HG03460 (cell line): ENCODE measurements around the gene COBL.
"Not testable (repeated sequence)": the region's sequence is repeated elsewhere in the genome, so short reads cannot be mapped to it uniquely, and the experiment has no call there.

Source experiments
- ATAC-seq: cut with Tn5 transposase; IDR thresholded peaks from one replicate; pipeline ENCODE4 v1.9.1; 2021; ENCODE audit not compliant: unreplicated experiment

COBL gene

GRCh38 chr7:51213618-51214017 lies 103.0 kb downstream of the COBL start:
- ATAC-seq = no peak

GRCh38 chr7:51210766-51211165 lies 105.8 kb downstream of the COBL start:
- ATAC-seq = no peak

GRCh38 chr7:51209426-51209825 lies 107.2 kb downstream of the COBL start:
- ATAC-seq = no peak

- ATAC-seq = not testable (repeated sequence)
Measured at GRCh38 chr7:51208125-51208524, 108.5 kb downstream of the COBL start.

GRCh38 chr7:51198654-51199053 lies 118.0 kb downstream of the COBL start:
- no peak for ATAC-seq

GRCh38 chr7:51190969-51191368 lies 125.6 kb downstream of the COBL start:
- no peak for ATAC-seq

- no peak for ATAC-seq
Measured at GRCh38 chr7:51189777-51190176, 126.8 kb downstream of the COBL start.

GRCh38 chr7:51188987-51189386 lies 127.6 kb downstream of the COBL start:
- ATAC-seq = no peak

GRCh38 chr7:51187941-51188340 lies 128.7 kb downstream of the COBL start:
- ATAC-seq = no peak

GRCh38 chr7:51186531-51186930 lies 130.1 kb downstream of the COBL start:
- no peak for ATAC-seq

- ATAC-seq = no peak
Measured at GRCh38 chr7:51182636-51183166, 133.9 kb downstream of the COBL start.

GRCh38 chr7:51180092-51180491 lies 136.5 kb downstream of the COBL start:
- no peak for ATAC-seq

GRCh38 chr7:51175992-51176388 lies 140.6 kb downstream of the COBL start:
- ATAC-seq = no peak

- no peak for ATAC-seq
Measured at GRCh38 chr7:51175316-51175991, 141.2 kb downstream of the COBL start.

- no peak for ATAC-seq
Measured at GRCh38 chr7:51165337-51165736, 151.3 kb downstream of the COBL start.

- peak; percentile 94 for ATAC-seq
Measured at GRCh38 chr7:51162724-51163329, 153.8 kb downstream of the COBL start.

- ATAC-seq = no peak
Measured at GRCh38 chr7:51161937-51162336, 154.7 kb downstream of the COBL start.

- no peak for ATAC-seq
Measured at GRCh38 chr7:51160990-51161615, 155.5 kb downstream of the COBL start.

GRCh38 chr7:51160411-51160810 lies 156.2 kb downstream of the COBL start:
- ATAC-seq = no peak

GRCh38 chr7:51158742-51159445 lies 157.7 kb downstream of the COBL start:
- no peak for ATAC-seq

GRCh38 chr7:51158211-51158610 lies 158.4 kb downstream of the COBL start:
- no peak for ATAC-seq

- no peak for ATAC-seq
Measured at GRCh38 chr7:51154201-51154600, 162.4 kb downstream of the COBL start.
